NCI-H1105 (cell line): Measurements from ENCODE around the gene EPN2.

Experiments
- DNase-seq: peaks from one replicate; lab custom pipeline; 2025; lab: John Stamatoyannopoulos, UW

EPN2 gene

GRCh38 chr17:19381741-19382444 is 144.7 kb downstream of the EPN2 start:
- DNase-seq: no peak

GRCh38 chr17:19382531-19383444 is 145.6 kb downstream of the EPN2 start:
- no peak for DNase-seq

GRCh38 chr17:19383681-19384470 is 146.7 kb downstream of the EPN2 start:
- DNase-seq: no peak

- DNase-seq: no peak
These were observed 147.7 kb downstream of the EPN2 start for GRCh38 chr17:19384723-19385391.

GRCh38 chr17:19385521-19385983 is 148.4 kb downstream of the EPN2 start:
- no peak for DNase-seq
